ENCODE results near the gene ADA.

- no peak for TF ChIP-seq CTCF (IDR thresholded peaks at IDR 0.05)
- no peak for TF ChIP-seq POLR2A (IDR thresholded peaks at IDR 0.05)
Observed at GRCh38 chr20:44698351-44698750, 46.9 kb upstream of the ADA start.
